Right renal cortex interstitium (tissue), 3 donors: ENCODE results near the gene RFX4. TPM values are rescaled to one million over a fixed set of nuclear protein-coding genes. Genes with fewer than 3 reads are reported as not detected.

Source experiments
- DNase-seq, 3 donors: peaks; one replicate each; pipeline ENCODE4 v3.0.0-alpha.2; 2013; ENCODE audit warnings: low read depth in 3 of 3, low spot score in 2 of 3
- polyA plus RNA-seq, 3 donors: library from polyadenylated mRNA; unstranded; fragments of 120-200 nt; gene quantifications; one replicate each; pipeline ENCODE4 v1.2.1, GENCODE V29; 2013; ENCODE audit not compliant: insufficient read length in 3 of 3

Gene RFX4
- polyA plus RNA-seq, 3 donors: not detected

DNA sequence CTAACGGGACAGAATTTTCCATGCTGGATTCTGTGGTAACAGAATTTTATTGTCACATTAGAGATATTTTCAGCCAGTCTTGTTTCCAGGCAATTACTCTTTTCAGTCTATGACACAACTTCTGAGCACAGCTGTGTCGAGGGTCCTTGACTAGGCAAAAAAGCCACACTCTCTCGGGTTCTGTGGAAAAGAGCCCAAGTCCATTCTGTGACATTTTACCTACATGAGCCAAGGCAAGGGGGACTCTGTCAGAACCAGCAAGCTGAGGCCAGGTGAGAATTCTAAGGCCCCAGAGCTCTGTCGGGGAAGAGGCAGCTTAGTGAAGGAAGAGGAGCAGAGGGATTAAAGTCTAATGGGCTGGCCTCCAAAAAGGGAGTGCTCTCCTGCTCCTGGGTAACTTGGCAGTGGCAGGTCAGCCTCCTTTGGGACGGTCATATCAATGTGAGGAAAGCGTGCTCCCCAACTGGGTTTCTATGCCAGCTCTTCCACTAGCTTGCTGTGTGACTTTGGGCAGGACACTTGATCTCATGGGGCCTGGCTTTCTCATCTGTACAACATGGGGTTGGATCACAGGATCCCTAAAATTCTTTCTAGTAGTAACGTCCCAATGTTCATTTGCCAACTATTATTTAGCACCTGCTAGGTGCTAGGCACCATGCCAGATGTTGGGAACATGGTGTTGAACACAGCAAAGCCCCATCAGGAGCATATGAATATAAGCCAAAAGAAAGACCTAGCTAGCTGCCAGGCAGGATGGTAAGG is 175.7 kb downstream of the RFX4 start:
- no peak for DNase-seq

DNA sequence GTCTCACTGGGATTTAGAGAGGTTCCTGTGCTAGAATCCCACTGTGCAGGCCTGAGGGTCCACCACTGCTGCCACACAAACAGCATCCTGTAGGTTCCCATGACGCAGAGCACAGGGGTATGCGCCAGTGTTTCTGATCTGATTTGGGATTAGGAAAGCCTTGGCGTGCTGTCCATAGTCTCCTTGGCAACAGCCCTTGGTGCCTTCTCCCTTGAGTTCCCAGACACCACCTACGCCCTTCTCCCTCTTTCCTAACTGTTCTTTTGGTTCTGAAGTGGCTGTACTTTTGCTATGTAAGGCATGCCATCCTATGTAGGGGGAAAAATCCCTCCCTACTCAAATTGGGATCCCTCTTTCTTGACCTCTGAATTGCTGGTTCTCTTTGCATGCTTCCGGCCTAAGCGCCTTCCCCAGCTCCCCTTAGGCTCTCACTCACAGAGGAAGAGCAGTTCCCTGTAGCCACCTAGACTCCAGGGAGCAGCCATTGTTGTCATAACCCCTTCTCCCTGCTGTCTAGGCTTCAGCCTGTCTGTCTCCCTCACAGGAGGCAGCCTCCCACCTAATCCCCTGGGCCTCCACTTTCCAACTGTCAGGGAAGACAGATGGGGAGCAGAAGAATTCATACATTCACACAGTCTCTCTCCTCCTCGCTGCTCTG is 176.9 kb downstream of the RFX4 start:
- DNase-seq: no peak

DNA sequence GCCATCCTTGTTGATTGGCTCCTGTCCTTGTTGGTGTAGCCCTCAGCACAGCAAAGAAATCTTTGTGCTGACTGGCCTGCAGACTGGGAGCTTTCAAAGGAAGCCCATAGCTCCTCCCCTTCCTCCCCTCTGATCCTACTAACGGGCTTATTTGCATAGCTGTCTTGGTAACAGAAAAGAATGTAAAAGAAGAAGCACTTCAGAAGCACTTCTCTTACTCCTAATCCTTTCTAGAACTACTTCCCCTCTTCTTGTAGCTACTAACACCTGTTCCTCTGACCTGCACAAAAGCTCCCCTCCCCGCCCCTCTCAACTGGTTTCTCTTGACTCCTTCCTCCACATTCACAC is 177.4 kb downstream of the RFX4 start:
- no peak for DNase-seq

DNA sequence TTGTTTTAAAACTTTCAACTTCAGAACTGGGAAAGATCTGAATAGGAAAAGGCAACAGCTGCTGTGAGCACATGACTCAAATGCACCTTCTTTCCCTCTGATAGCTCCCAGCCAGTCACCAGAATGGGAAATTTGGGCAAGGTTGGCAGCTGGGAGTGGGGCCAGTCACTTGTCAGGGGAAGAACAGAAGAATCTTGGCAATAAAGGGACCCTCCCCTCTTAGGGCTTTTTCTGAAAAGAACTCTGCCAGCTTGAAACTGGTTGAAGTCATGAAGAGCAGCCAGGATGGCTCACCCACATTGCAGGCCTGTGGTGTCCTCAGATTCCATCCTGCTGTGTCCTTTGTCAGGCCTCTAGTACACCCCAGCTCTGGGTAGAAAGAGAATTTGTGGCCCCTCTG is 181.4 kb downstream of the RFX4 start:
- no peak for DNase-seq

DNA sequence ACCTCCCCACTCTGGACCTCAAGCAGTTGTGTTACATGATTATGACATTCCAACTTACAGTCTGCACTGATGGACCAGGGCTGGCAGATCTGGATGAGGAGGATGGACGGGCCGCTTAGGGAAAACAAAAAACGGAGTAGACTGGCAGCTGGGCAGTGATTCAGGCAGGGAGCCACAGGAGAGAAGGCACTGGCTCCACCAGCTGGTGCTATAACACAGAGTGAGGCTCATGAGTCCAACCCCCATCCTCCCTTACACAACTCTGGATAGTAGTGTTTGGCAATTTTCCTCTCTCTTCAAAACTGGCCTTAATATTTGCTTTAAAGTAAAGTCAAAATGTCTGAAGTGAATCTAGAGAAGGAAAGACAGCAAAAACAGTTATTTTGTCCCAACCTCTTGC is 181.9 kb downstream of the RFX4 start:
- no peak for DNase-seq

DNA sequence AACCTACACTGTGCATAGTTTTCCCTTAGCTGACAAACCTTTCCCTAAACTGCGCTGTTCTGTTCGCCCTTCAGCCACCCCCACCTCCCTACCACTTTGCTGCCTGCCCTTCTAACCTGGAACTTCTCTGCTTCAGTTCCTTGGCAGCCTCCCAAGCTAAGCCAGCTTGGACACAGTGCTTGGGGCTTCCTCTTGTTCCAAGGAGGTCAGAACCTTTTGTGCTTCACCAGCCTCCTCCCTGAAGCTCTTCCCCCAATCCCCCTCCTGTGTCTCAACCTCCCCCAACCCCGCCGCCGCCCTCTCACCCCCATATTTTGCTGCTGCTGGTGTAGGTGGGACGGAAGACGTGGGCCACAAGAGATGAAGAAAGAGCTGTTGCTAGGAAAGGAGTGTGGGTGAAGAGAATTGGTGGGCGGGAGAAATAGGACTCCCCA is 183.6 kb downstream of the RFX4 start:
- DNase-seq: no peak

DNA sequence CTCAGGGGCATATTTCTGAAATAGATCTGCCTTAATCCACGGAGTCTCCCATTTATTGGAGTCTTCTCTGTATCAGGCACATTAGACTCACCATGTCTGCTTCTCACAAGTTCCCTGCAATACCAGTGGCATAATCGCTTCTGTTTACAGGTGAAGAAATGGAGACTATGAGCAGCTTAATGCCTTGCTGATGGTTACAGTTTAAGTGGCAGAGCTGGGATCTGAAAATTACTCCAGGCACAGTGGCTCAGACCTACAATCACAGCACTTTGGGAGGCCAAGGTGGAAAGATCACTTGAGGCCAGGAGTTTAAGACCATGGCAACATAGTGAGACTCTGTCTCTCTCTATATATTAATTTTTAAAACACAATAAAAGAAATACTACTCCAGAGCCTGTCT is 184.4 kb downstream of the RFX4 start:
- no peak for DNase-seq

DNA sequence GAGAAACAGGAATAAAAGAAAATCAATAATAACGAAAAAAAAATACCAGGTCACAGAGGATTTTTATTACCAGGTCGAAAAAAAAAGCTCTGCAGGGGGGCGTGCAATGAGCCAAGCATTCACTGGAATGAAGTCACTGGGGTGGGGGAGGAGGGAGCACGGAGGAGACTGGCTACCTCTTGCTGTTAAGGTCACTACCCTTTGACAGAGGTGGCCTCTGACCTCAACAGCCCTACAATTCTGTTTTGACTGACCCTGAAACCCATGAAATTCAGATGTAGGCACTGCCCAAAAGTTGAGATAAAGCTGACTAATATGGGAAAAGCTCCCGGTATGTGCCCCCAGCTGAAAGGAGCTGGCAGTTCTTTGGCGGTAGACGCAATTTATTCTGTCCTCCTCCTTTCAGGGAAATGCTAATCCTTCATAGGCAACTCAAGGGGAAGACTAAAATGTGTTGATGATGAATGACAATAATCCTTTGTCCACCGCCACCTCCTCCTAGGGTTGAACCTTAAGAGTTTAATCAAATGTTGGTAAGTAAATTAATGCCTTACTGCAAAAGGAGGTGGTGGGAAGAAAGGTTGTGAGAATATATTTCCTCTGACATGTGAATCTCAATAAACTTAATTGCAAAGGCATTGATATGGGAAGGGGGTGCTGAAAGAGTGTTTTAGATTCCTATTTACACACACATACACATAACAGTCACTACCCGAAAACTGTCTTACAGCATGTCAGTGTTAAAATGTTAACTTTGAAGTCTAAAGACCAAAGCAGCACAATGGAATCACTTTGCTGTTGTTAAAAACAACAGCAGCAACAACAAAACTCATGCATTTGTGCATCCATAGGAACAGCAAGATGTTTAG is 185.4 kb downstream of the RFX4 start:
- no peak for DNase-seq

DNA sequence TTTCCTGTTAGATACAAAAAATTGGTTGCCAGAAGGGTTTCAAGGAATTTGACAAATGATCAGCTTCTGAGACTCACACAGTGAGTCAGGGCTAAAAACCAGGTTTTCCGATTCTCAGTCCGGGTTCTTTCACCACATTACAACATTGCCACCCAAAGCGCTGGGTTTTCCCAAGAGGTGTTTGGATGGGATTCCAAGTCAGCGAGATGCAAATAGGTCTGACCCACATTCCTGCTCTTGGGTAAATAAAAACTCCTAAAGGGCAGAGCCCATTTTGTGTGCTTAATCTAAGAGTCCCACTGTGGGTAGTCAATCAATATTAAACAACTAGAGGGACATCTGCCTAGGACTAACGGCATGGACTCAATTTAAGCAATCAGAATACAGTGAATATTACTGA is 186.3 kb downstream of the RFX4 start:
- no peak for DNase-seq

DNA sequence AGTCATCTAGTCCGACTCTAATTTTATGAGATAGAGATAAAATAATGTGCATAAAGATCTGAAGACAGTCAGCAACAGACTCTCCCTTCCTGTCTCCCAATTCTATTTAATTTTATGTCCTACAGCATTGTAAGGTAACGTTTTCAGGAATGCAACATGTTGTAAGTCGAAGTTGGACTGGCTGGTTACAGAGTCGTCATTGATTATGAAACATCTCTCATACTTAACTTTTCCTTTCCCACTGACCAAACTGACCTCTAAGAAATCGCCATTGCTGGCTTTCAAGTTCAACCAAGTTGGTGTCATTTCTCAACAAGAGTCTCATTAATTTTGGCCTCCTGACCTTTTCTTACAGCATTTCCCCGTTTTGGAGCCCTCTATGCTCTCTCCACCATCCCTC is 186.7 kb downstream of the RFX4 start:
- DNase-seq: no peak

DNA sequence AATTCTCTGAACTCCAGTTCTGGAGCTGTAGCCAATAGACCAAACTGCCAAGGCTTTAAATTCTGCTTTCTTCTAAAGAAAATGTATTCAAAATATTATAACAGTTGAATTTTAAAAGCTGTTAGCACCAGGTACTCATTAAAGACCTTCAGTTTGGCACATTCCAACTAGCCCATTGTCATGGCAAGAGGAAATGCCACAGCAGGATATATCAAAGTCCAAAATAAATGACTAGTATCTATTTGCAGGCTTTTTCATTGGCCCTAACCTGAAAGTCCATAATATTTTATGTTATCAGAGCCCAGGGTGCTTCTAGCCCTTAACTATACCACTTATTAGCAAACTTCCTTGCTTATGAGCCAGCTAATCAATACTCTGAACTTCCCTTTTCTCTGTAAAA is 188.6 kb downstream of the RFX4 start:
- no peak for DNase-seq

DNA sequence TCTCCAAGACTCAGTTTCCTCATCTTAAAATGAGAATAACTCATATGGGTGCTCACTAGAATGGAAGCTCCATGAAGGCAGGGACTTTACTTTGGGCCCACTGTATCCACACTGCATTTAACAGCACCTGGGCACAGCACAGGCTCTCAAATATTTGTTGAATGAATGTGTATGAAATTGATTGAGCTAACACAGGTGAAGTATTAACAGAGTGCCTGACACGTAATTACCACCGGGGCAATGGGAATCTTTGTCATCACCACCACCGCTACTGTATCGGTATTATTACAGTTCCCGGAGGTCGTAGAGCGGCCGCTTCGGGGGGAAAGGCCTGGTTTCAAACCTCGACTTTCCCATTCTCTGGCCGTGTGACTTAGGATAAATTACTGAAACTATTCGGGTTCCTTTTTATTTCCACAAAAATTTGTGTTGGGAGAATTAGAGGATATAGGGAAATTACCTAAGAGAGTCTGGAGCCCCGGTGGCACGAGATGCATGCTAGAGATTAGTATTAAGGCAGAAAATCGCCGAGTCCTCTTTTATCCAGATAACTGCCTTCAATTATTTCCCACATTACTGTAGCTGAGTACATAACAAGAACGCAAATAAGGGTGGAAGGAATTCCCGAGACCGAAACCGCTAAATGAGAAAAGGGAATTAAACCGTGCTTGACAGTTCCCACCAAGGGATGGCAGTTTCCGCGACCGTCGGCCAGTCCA is 190.6 kb downstream of the RFX4 start:
- no peak for DNase-seq

DNA sequence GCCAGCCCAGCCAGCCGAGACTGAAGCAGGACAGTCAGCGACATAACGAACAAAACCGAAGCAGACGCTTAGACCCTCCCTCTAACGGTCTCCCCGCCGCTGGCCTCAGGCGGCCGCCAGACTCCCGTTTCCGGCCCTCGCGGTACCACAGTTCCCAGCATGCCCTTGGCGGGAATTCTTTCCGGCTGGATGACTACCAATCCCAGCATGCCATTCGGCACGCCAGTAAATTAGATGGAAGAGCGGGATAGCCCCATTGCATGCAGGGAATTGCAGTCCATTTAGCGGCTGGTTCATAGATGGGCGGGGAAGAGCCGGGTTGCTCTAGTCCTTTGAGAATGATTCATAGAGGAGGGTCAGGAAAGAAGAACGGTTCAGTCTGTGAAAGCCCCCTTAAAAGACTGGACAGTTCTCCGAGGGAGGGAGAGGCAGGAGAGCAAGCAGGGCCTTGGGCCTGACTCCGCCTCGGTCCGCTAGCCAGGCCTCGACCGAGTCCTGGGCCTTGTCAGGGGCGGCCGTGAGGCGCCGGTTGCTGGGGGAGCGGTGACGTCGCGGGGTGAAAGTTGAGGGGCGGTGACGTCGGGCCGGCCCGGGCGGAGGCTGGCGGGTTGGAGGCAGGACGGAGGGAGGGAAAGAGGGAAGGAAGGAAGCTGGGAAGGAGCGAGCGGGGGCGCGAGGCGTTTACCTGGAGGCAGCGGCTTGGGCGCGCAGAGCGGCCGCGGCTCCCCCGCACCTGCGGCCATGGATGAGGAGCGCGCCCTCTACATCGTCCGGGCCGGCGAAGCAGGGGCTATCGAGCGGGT is 191.4 kb downstream of the RFX4 start, which contains the start of gene RIC8B:
Gene RIC8B (plus strand): TSS at position 678 of the 803 bp plus-strand sequence. CDS start 64 bp downstream, at position 742.
- DNase-seq: peak; percentile 97 to 98 (median 98)

DNA sequence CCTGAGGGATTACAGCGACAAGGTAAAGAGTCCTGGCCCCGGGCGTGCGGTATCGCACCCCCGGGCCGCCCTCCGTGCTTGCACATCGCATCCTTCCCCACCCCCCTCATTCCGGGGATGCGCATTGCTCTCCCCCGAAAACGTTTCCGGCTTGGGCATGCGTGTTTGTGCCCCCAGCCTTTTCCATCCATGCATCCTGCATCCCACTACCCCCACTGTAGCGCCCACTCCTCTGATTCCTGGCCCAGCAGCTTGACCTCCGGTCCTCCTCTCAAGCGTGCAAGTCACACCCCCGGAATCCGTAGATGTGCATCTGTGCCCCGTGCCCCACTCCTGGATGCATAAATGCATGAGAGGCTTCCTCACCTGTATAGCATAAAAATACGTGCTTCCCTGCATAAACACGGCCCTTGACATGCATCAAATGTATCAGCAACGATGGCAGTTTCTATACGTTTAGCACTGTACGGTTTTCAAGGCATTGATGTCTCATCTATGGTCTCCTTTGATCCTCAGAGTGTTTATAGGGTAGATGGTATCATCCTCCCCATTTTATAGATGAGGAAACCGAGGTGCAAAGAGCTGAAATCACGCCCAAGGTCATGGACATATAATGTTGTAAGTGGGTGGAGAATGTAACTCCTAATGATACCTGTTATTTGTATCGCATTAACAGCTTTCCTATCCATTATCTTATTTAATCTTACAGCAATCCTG is 192.2 kb downstream of the RFX4 start:
- DNase-seq: no peak

DNA sequence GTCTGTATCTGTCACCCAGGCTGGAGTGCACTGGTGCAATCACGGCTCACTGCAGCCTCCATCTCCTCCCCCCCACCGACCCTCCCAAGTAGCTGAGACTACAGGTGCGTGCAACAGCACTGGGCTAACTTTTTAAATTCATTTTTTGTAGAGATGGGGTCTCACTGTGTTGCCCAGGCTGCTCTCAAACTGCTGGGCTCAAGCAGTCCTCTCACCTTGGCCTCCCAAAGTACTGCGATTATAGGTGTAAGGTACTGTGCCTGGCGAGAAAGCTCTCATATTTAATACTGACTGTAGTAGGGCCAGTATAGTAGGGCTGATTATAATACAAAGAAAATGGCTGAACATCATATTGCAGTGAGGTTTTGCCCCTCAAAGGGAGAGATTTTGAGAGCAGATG is 194.1 kb downstream of the RFX4 start:
- no peak for DNase-seq

DNA sequence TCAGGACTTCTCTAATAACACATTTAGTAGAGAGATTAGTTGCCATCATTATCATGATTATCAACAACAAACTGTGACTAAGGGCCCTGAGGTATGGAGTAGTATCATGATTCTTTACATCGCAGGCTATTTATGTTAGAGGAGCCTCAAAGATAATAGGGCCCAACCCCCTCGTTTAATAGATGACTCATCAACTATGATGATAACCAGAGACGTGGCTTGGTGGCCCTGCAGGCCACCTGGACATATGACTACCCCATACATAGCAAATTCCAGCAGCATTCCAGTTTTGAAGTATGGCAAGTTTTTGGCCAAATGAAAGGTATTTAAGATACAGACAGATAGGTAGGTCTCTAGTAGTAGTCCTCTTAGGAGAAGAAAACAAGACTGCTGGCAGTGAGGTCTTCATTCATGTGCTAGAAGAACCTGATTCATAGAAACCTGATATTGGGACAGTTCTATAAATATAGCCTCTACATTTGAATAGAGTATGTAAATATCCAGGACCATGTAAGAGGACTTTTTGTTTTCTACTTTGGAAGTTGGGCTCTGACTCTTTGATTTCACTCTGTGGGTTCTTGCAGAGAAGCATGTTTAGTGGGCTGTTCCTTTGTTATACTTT is 197.3 kb downstream of the RFX4 start:
- DNase-seq: no peak

DNA sequence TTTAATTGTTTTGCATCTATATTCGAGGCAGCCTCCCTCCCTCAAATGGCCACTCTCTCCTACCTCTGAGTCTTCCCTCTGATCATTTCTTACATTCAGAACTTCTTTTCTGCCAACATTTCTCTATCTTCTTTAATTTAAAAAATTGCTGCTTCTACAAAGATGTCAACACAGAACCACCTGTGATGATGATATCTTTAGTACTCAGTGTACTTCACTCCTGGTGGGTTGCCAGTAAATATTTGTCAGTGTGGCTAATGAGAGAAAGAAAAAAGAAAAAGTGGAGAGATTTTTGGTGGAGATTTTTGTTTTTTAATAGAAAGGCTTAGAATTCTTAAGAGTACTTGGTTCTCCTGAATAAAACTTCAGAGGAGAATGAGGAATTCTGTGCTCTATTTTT is 199.8 kb downstream of the RFX4 start:
- DNase-seq: no peak

DNA sequence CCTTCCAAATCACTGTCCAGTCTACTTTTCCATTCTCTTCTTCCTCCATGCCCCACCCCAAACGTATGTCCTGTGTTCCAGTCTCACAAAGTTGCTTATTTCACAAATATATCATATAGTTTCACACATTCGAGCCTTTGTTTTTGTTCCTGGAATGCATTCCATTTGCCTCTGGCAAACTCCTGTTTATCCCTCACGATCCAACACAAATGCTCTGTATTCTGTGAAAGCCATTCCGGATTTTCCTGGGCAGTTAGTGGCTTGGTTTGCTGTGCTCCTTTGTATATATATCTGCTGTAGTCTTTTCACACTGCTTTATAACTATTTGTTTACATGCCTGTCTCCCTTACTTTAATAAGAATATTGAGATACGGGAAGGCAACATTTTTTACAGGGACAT is 200.7 kb downstream of the RFX4 start:
- no peak for DNase-seq

DNA sequence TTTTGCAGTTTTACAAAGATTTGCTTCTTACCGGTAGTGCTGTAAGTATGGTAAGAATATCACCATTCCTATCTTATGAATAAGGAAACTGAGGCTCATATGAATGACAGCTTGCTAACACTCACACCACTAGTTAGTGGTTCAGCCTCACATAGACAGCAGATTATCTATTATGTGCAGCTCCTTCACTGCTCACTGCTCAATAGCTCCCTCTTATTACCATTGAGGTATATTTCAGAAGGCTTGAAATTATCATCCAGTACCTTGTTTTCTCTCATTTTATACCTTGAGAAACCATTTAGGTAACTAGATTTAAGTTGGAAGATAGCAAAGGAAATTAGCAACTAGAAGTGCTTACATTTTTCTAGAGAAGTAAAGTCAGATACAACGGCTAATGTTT is 207.2 kb downstream of the RFX4 start:
- DNase-seq: no peak
